Measurements from ENCODE around the gene HDGFL3. TPM values are rescaled to one million over a fixed set of nuclear protein-coding genes. Genes with fewer than 3 reads are reported as not detected.

HDGFL3 gene
- total and polyA plus RNA-seq, 4 donors: 7.3 to 41.0 (median 19.7) TPM

GRCh38 chr15:83164111-83164770, 43.4 kb downstream of the HDGFL3 start:
- peaks cover 0 to 16% (median 8%) of the 10 kb centered on the region in 4 donors for H3K36me3 ChIP-seq (ENCODE audit: control insufficient read depth in 4 of 4, insufficient read depth in 4 of 4, low read length in 4 of 4)
- 83 to 96% methylated on average over 1 of the region's 1 CpG for WGBS, 2 donors
- ATAC-seq (ENCODE audit: insufficient read depth, low FRiP score) (no peak), DNase-seq (no peak)
- TF ChIP-seq CTCF (IDR thresholded peaks at IDR 0.05; ENCODE audit: control extremely low read depth, extremely low read depth): no peak
- no peak overlapping the region for H3K27ac ChIP-seq (ENCODE audit: low read depth in 1 of 2, low read length in 1 of 2)
- no peaks in the 10 kb centered on the region for H3K27me3 ChIP-seq (ENCODE audit: control insufficient read depth in 3 of 3, insufficient read depth in 3 of 3, low read length in 2 of 3)
- no peaks in the 10 kb centered on the region for H3K4me1 ChIP-seq (ENCODE audit: control insufficient read depth in 5 of 5, insufficient read depth in 5 of 5, low read length in 5 of 5)
- no peak overlapping the region for H3K4me3 ChIP-seq
- no peak overlapping the region for H3K9ac ChIP-seq (ENCODE audit: insufficient read depth in 1 of 2, low read length in 2 of 2)
- H3K9me3 ChIP-seq (ENCODE audit: control insufficient read depth in 4 of 4, insufficient read depth in 3 of 4, low read length in 3 of 4): peaks cover 0 to 22% (median 5%) of the 10 kb centered on the region in 4 donors

DNA sequence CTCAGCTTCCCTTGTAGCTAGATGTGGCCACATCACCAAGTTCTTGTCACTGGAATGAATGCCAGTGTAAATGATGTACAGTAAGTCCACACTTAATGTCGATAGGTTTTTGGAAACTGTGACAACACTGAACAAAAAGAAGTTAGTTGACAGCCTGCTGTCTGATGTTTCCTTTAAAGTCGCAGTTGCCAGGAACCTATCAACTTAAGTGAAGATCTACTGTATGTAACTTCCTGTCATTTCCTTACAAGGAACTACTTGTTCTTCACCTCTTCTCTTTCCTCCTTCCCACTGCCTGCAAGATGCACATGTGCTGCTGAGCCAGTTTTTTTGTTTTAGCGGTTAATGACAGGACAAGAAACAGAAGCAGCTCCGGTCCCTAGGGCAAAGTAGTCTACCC, 44.6 kb downstream of the HDGFL3 start:
- ATAC-seq (ENCODE audit: insufficient read depth, low FRiP score): no peak
- peak in 1 of 3 donors; percentile 22 for DNase-seq

GRCh38 chr15:83160741-83161140, 46.9 kb downstream of the HDGFL3 start:
- 99% methylated on average over 3 of the region's 3 CpGs for WGBS, 2 donors
- Histone ChIP-seq H3K4me1 (ENCODE audit: control insufficient read depth in 5 of 5, insufficient read depth in 5 of 5, low read length in 5 of 5) (no peaks in the 10 kb centered on the region), H3K4me3 (no peak overlapping the region), H3K27me3 (ENCODE audit: control insufficient read depth in 3 of 3, insufficient read depth in 3 of 3, low read length in 2 of 3) (no peaks in the 10 kb centered on the region), H3K27ac (ENCODE audit: low read depth in 1 of 2, low read length in 1 of 2) (no peak overlapping the region), H3K9ac (ENCODE audit: insufficient read depth in 1 of 2, low read length in 2 of 2) (no peak overlapping the region), H3K9me3 (ENCODE audit: control insufficient read depth in 4 of 4, insufficient read depth in 3 of 4, low read length in 3 of 4) (peaks cover 0 to 8% (median 2%) of the 10 kb centered on the region in 4 donors), H3K36me3 (ENCODE audit: control insufficient read depth in 4 of 4, insufficient read depth in 4 of 4, low read length in 4 of 4) (peaks cover 2 to 25% (median 16%) of the 10 kb centered on the region in 4 donors)
- no peak for TF ChIP-seq CTCF (IDR thresholded peaks at IDR 0.05; ENCODE audit: control extremely low read depth, extremely low read depth)
- DNase-seq (no peak), ATAC-seq (ENCODE audit: insufficient read depth, low FRiP score) (no peak)

More for the DNA sequence above, 44.6 kb downstream of the HDGFL3 start:
- Histone ChIP-seq H3K4me1 (ENCODE audit: control insufficient read depth in 5 of 5, insufficient read depth in 5 of 5, low read length in 5 of 5) (no peaks in the 10 kb centered on the region), H3K27me3 (ENCODE audit: control insufficient read depth in 3 of 3, insufficient read depth in 3 of 3, low read length in 2 of 3) (no peaks in the 10 kb centered on the region), H3K9me3 (ENCODE audit: control insufficient read depth in 4 of 4, insufficient read depth in 3 of 4, low read length in 3 of 4) (peaks cover 0 to 22% (median 5%) of the 10 kb centered on the region in 4 donors), H3K36me3 (ENCODE audit: control insufficient read depth in 4 of 4, insufficient read depth in 4 of 4, low read length in 4 of 4) (peaks cover 0 to 16% (median 8%) of the 10 kb centered on the region in 4 donors), H3K27ac (ENCODE audit: low read depth in 1 of 2, low read length in 1 of 2) (no peak overlapping the region), H3K4me3 (no peak overlapping the region), H3K9ac (ENCODE audit: insufficient read depth in 1 of 2, low read length in 2 of 2) (no peak overlapping the region)
- WGBS, 2 donors: 59 to 67% methylated on average over 4 of the region's 4 CpGs
- TF ChIP-seq CTCF (IDR thresholded peaks at IDR 0.05; ENCODE audit: control extremely low read depth, extremely low read depth): no peak

Measured in lung (tissue), 12 donors.